T-helper 1 cell treated with Interleukin-12 subunit alpha and Interleukin-12 subunit beta and Interleukin-4 antibody, amounts not matched to agents 30 ng/mL and 1 ng/mL, for 36 hours (primary cell): Measurements from ENCODE around the gene ZDHHC12. TPM values are rescaled to one million over a fixed set of nuclear protein-coding genes. Genes with fewer than 3 reads are reported as not detected.

Source experiments
- intact Hi-C: fragments of 100-400 bp; cut with micrococcal nuclease; formaldehyde crosslinking; loops from one replicate; pipeline ENCODE4 v1.15.1; 2024
- total RNA-seq: library from RNA; stranded (reverse); gene quantifications from 2 replicates; pipeline ENCODE4 v1.2.3, GENCODE V29; 2022

Gene ZDHHC12
- 68.7 and 69.9 TPM in 2 replicates for total RNA-seq

GRCh38 chr9:128723866-128724743, at the start of gene ZDHHC12:
TSS of gene ZDHHC12 (minus strand) at chr9:128724127. CDS start at chr9:128724093, 34 bp downstream.
- intact Hi-C loops = loop anchor here (1.0 to 2.0 kb wide), 17 partner anchors 21 to 596 kb away; partner anchors contain the start of genes DOLK, DYNC2I2, ENDOG and GOLGA2

GRCh38 chr9:128773049-128773448, 49.1 kb upstream of the ZDHHC12 start:
- intact Hi-C loops = loop anchor here (2.0 to 5.0 kb wide), 3 partner anchors 450 to 869 kb away; partner anchors contain the start of genes ASB6, COQ4, NAIF1 and SLC25A25

- intact Hi-C loops = loop anchor here (1.0 to 5.0 kb wide), 16 partner anchors 15 to 870 kb away; partner anchors contain the start of genes ASB6, COQ4, DOLK and DYNC2I2
These were observed 48.0 kb upstream of the ZDHHC12 start, which contains the start of gene ZER1 for GRCh38 chr9:128771745-128772519. TSS of gene ZER1 (minus strand) at chr9:128771927. CDS start at chr9:128755565, 16,362 bp downstream.

GRCh38 chr9:128771094-128771721, 47.3 kb upstream of the ZDHHC12 start:
- intact Hi-C loops = loop anchor here (1.0 to 5.0 kb wide), 14 partner anchors 16 to 871 kb away; partner anchors contain the start of genes ASB6, DOLK, DYNC2I2 and ENDOG

GRCh38 chr9:128770286-128771030, 46.5 kb upstream of the ZDHHC12 start:
- intact Hi-C loops = loop anchor here (1.0 to 5.0 kb wide), 14 partner anchors 17 to 872 kb away; partner anchors contain the start of genes ASB6, DOLK, DYNC2I2 and ENDOG

GRCh38 chr9:128768606-128769005, 44.7 kb upstream of the ZDHHC12 start:
- intact Hi-C loops = no loop called here

GRCh38 chr9:128765499-128765898, 41.6 kb upstream of the ZDHHC12 start:
- intact Hi-C loops = no loop called here

- intact Hi-C loops = no loop called here
These were observed 40.4 kb upstream of the ZDHHC12 start for GRCh38 chr9:128764361-128764760.

GRCh38 chr9:128762671-128763449, 38.9 kb upstream of the ZDHHC12 start:
- intact Hi-C loops = no loop called here

- intact Hi-C loops = no loop called here
These were observed 33.7 kb upstream of the ZDHHC12 start for GRCh38 chr9:128757602-128758001.

- intact Hi-C loops = no loop called here
These were observed 29.7 kb upstream of the ZDHHC12 start for GRCh38 chr9:128753627-128754026.

GRCh38 chr9:128750926-128751595, 27.1 kb upstream of the ZDHHC12 start:
- intact Hi-C loops = no loop called here

- intact Hi-C loops = no loop called here
These were observed 23.3 kb upstream of the ZDHHC12 start for GRCh38 chr9:128747241-128747640.

GRCh38 chr9:128743421-128743820, 19.5 kb upstream of the ZDHHC12 start:
- intact Hi-C loops = no loop called here

GRCh38 chr9:128742401-128742800, 18.5 kb upstream of the ZDHHC12 start:
- intact Hi-C loops = no loop called here

- intact Hi-C loops = no loop called here
These were observed 11.4 kb upstream of the ZDHHC12 start for GRCh38 chr9:128735373-128735772.

- intact Hi-C loops = loop anchor here (2.0 kb wide), 1 partner anchor 38 kb away; the partner anchor contains the start of gene ZER1
These were observed 9.3 kb upstream of the ZDHHC12 start for GRCh38 chr9:128733256-128733655.

GRCh38 chr9:128732576-128732975, 8.6 kb upstream of the ZDHHC12 start:
- intact Hi-C loops = loop anchor here (2.0 kb wide), 1 partner anchor 38 kb away; the partner anchor contains the start of gene ZER1

- intact Hi-C loops = loop anchor here (2.0 kb wide), 1 partner anchor 39 kb away; the partner anchor contains the start of gene ZER1
These were observed 7.8 kb upstream of the ZDHHC12 start for GRCh38 chr9:128731691-128732090.
